Measurements from ENCODE around the gene KRTAP6-1.

Gene KRTAP6-1, protein sequence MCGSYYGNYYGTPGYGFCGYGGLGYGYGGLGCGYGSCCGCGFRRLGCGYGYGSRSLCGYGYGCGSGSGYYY

DNA sequence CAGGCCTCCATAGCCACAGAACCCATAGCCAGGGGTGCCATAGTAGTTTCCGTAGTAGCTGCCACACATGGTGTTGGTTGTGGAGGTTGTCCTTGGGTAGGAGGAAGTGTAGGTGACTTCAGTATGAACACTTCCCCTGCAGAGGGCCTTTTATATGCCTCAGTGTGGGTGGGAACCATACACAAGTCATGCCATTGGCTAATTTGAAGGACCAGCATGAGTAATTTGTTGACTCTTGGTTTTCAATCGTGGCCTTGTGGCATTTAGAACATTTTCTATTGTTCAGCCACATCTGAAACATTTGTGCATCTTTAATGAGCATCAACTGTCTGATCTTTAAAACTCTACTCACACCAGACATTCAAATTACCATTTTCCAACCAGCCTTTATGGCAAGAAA lies at the start of gene KRTAP6-1:
Gene KRTAP6-1, minus strand, starts transcription at position 95 of the 400 bp plus-strand sequence. Its CDS starts 26 bp downstream, at position 69.
- Histone ChIP-seq H4K20me1 (ENCODE audit: insufficient read depth, low read length) (no peaks in the 10 kb centered on the region), H3K4me1 (ENCODE audit: low read length) (peaks cover 57% of the 10 kb centered on the region), H3K9me3 (ENCODE audit: insufficient read depth, low read length) (peaks cover 22% of the 10 kb centered on the region), H3K4me3 (ENCODE audit: low read length) (no peak within 1 kb of the TSS), H3K9ac (ENCODE audit: low read length) (peak within 1 kb of the TSS; percentile 52; the same call in 1 of the 2 replicates), H2AFZ (ENCODE audit: low read depth, low read length) (peak within 1 kb of the TSS; percentile 7; the same call in 1 of the 2 replicates), H3K27ac (ENCODE audit: low read length) (peak within 1 kb of the TSS; percentile 96), H3K36me3 (replicated peaks; ENCODE audit: low read depth, low read length) (peaks cover 40% of the 10 kb centered on the region), H3K79me2 (ENCODE audit: low read length) (no peaks in the 10 kb centered on the region), H3K27me3 (ENCODE audit: low read depth, low read length) (no peaks in the 10 kb centered on the region), H3K4me2 (ENCODE audit: low read length) (peak within 1 kb of the TSS; percentile 31)
- no peak for TF ChIP-seq EZH2phosphoT487 (IDR thresholded peaks at IDR 0.05; ENCODE audit: low read depth)
- TF ChIP-seq, protein P1, sequence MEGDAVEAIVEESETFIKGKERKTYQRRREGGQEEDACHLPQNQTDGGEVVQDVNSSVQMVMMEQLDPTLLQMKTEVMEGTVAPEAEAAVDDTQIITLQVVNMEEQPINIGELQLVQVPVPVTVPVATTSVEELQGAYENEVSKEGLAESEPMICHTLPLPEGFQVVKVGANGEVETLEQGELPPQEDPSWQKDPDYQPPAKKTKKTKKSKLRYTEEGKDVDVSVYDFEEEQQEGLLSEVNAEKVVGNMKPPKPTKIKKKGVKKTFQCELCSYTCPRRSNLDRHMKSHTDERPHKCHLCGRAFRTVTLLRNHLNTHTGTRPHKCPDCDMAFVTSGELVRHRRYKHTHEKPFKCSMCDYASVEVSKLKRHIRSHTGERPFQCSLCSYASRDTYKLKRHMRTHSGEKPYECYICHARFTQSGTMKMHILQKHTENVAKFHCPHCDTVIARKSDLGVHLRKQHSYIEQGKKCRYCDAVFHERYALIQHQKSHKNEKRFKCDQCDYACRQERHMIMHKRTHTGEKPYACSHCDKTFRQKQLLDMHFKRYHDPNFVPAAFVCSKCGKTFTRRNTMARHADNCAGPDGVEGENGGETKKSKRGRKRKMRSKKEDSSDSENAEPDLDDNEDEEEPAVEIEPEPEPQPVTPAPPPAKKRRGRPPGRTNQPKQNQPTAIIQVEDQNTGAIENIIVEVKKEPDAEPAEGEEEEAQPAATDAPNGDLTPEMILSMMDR (IDR thresholded peaks at IDR 0.05; ENCODE audit: low read depth, low read length): no peak

DNA sequence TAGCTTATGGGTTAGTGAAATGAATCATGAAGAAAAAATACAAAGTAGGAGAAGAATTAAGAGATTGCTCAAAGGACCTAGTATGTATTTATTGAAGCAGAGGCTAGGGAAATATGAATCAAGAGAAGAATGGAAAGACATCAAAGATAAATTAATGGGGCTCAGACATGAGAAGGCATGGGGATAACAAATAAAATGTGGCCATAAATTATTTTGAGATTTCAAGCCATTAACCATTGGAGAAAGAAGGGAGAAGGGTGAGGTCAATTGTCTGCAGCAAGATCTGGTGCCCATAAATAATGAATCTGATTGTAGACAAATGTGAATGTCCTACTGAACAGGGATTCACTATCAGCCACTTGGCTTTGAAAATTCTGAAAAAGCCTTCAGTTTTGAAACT lies 39.2 kb upstream of the KRTAP6-1 start:
- H3K9me3 ChIP-seq (ENCODE audit: insufficient read depth, low read length): no peaks in the 10 kb centered on the region
- no peak overlapping the region for H3K9ac ChIP-seq (ENCODE audit: low read length)
- H3K4me2 ChIP-seq (ENCODE audit: low read length): no peak overlapping the region
- H3K4me1 ChIP-seq (ENCODE audit: low read length): no peaks in the 10 kb centered on the region
- no peak overlapping the region for H2AFZ ChIP-seq (ENCODE audit: low read depth, low read length)
- H3K79me2 ChIP-seq (ENCODE audit: low read length): no peaks in the 10 kb centered on the region
- no peak overlapping the region for H3K27ac ChIP-seq (ENCODE audit: low read length)
- no peaks in the 10 kb centered on the region for H4K20me1 ChIP-seq (ENCODE audit: insufficient read depth, low read length)
- no peaks in the 10 kb centered on the region for H3K36me3 ChIP-seq (replicated peaks; ENCODE audit: low read depth, low read length)
- TF ChIP-seq, protein P1 (IDR thresholded peaks at IDR 0.05; ENCODE audit: low read depth, low read length): no peak
- no peak for TF ChIP-seq EZH2phosphoT487 (IDR thresholded peaks at IDR 0.05; ENCODE audit: low read depth)
- no peak overlapping the region for H3K4me3 ChIP-seq (ENCODE audit: low read length)
- H3K27me3 ChIP-seq (ENCODE audit: low read depth, low read length): no peaks in the 10 kb centered on the region

DNA sequence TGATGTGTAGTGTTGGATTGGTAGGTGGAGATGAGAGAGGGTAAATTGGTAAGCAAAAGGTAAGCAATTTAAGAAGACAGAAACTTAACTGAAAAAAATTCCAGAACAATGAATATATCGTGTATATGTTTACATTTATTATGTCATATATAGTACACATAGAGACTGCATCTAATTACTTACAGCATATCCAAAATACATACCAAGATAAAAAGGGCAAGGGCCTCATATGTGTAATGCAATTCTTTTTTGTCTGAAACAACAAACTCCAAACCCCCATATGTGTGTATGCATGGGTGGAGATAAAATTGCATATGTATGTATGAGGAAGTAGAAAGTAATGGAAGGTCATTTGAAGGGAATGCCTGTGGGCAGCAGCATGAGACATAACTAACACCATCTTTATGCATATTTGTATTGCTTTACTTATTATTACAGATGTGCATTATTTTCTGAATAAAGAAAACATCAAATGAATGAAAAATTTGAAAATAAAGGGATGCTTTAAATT lies 33.2 kb upstream of the KRTAP6-1 start:
- no peak overlapping the region for H3K27ac ChIP-seq (ENCODE audit: low read length)
- no peak overlapping the region for H2AFZ ChIP-seq (ENCODE audit: low read depth, low read length)
- no peaks in the 10 kb centered on the region for H3K36me3 ChIP-seq (replicated peaks; ENCODE audit: low read depth, low read length)
- H3K4me3 ChIP-seq (ENCODE audit: low read length): no peak overlapping the region
- H4K20me1 ChIP-seq (ENCODE audit: insufficient read depth, low read length): no peaks in the 10 kb centered on the region
- no peak overlapping the region for H3K9ac ChIP-seq (ENCODE audit: low read length)
- H3K4me1 ChIP-seq (ENCODE audit: low read length): no peaks in the 10 kb centered on the region
- H3K27me3 ChIP-seq (ENCODE audit: low read depth, low read length): no peaks in the 10 kb centered on the region
- H3K9me3 ChIP-seq (ENCODE audit: insufficient read depth, low read length): no peaks in the 10 kb centered on the region
- no peaks in the 10 kb centered on the region for H3K79me2 ChIP-seq (ENCODE audit: low read length)
- TF ChIP-seq EZH2phosphoT487 (IDR thresholded peaks at IDR 0.05; ENCODE audit: low read depth): no peak
- no peak overlapping the region for H3K4me2 ChIP-seq (ENCODE audit: low read length)

DNA sequence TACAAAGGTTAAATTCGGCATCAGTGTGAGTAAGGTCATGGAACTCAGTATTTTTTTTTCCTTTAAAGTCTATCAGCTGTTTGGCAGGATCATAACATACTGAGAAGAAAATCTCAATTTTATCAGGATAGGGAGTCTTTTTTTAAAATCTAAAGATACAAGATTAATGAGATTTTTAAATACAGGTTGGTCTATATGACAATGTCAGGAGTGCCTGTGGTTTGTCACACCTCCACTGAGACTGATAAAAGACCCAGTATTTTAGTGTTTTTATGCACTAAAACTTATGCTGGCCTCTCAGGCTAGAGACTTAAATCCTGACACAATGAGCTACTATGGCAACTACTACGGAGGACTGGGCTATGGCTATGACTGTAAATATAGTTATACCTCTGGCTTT lies 28.8 kb upstream of the KRTAP6-1 start, which contains the start of gene KRTAP20-3:
Gene KRTAP20-3, plus strand, starts transcription at position 301 of the 400 bp plus-strand sequence.
- Histone ChIP-seq H3K27me3 (ENCODE audit: low read depth, low read length) (no peaks in the 10 kb centered on the region), H3K4me1 (ENCODE audit: low read length) (no peaks in the 10 kb centered on the region), H3K79me2 (ENCODE audit: low read length) (no peaks in the 10 kb centered on the region)

More for the DNA sequence above, 28.8 kb upstream of the KRTAP6-1 start, which contains the start of gene KRTAP20-3:
- Histone ChIP-seq H3K36me3 (replicated peaks; ENCODE audit: low read depth, low read length) (no peaks in the 10 kb centered on the region), H3K27ac (ENCODE audit: low read length) (no peak within 1 kb of the TSS), H3K9ac (ENCODE audit: low read length) (no peak within 1 kb of the TSS), H2AFZ (ENCODE audit: low read depth, low read length) (no peak within 1 kb of the TSS), H3K9me3 (ENCODE audit: insufficient read depth, low read length) (no peaks in the 10 kb centered on the region), H4K20me1 (ENCODE audit: insufficient read depth, low read length) (no peaks in the 10 kb centered on the region), H3K4me2 (ENCODE audit: low read length) (no peak within 1 kb of the TSS), H3K4me3 (ENCODE audit: low read length) (no peak within 1 kb of the TSS)
- TF ChIP-seq EZH2phosphoT487 (IDR thresholded peaks at IDR 0.05; ENCODE audit: low read depth): no peak
- TF ChIP-seq, protein P1 (IDR thresholded peaks at IDR 0.05; ENCODE audit: low read depth, low read length): no peak
